Transverse colon (tissue), 3 donors: ENCODE results near the gene PPP4R4.
"Not testable (repeated sequence)": the region's sequence is repeated elsewhere in the genome, so short reads cannot be mapped to it uniquely, and the experiment has no call there.

Experiments used
- CTCF ChIP-seq, 5 experiments: fragments of 200-600 bp in 3 of 5; fragments of 450-650 bp in 2 of 5; sonication (generic) in 3 of 5; IDR thresholded peaks; 1 replicate in 2 of 5; 2 replicates in 3 of 5; pipeline ENCODE4 v1.5.1; 2016 to 2017; ENCODE audit warnings: antibody characterized with exemption in 5 of 5, inconsistent platforms in 3 of 5, mild to moderate bottlenecking in 2 of 5, moderate library complexity in 1 of 5
- POLR2A ChIP-seq: fragments of 450-650 bp; IDR thresholded peaks from one replicate; pipeline ENCODE4 v1.6.1; 2016; ENCODE audit warnings: antibody characterized with exemption, mild to moderate bottlenecking, moderate library complexity

- not testable (repeated sequence) for TF ChIP-seq CTCF (IDR thresholded peaks at IDR 0.05); POLR2A
Measured at GRCh38 chr14:94218198-94218886, 44.2 kb downstream of the PPP4R4 start.
